HFFc6 (cell line): ENCODE data around the gene EXOC6B. TPM values are rescaled to one million over a fixed set of nuclear protein-coding genes. Genes with fewer than 3 reads are reported as not detected.
A peak's percentile ranks its signal among the peaks of the same experiment; 100 is the strongest.

Source experiments
- DNase-seq: peaks from one replicate; pipeline ENCODE4 v3.0.0-alpha.2; 2018
- H3K27ac Mint-ChIP-seq: 2 replicates; pipeline ENCODE4 v1.8.0; 2020; ENCODE audit warnings: mild to moderate bottlenecking, mixed read lengths
- H3K27me3 Mint-ChIP-seq: 2 replicates; pipeline ENCODE4 v1.8.0; 2021; ENCODE audit warnings: mild to moderate bottlenecking, moderate library complexity, mixed read lengths; ENCODE audit not compliant: insufficient read depth
- H3K36me3 Mint-ChIP-seq: 2 replicates; pipeline ENCODE4 v1.8.0; 2021; ENCODE audit warnings: low read depth, mixed read lengths
- H3K4me1 Mint-ChIP-seq: 2 replicates; pipeline ENCODE4 v1.8.0; 2020; ENCODE audit warnings: low read depth, mixed read lengths
- H3K4me3 Mint-ChIP-seq: 2 replicates; pipeline ENCODE4 v1.8.0; 2020; ENCODE audit warnings: mild to moderate bottlenecking, moderate library complexity, mixed read lengths
- H3K9me3 Mint-ChIP-seq: 2 replicates; pipeline ENCODE4 v1.8.0; 2020; ENCODE audit warnings: mild to moderate bottlenecking, mixed read lengths
- CTCF ChIP-seq: fragments of 200-600 bp; sonication (generic); IDR thresholded peaks from 2 replicates; pipeline ENCODE4 v1.5.0; 2021; ENCODE audit warnings: antibody characterized with exemption, mild to moderate bottlenecking
- total RNA-seq, 6 experiments: library from RNA; stranded (reverse); fragmentation: NEBNext Ultra II Directional; extraction: Animal tissue kit (Norgen Biotek cat#: 25700); gene quantifications; 2 replicates in 1 of 6; 3 replicates in 5 of 6; pipeline ENCODE4 v1.2.3, GENCODE V29; 2021

Gene EXOC6B
- total RNA-seq, 6 experiments from 2014 or later = 24.8 to 33.0 (median 27.4) TPM

DNA sequence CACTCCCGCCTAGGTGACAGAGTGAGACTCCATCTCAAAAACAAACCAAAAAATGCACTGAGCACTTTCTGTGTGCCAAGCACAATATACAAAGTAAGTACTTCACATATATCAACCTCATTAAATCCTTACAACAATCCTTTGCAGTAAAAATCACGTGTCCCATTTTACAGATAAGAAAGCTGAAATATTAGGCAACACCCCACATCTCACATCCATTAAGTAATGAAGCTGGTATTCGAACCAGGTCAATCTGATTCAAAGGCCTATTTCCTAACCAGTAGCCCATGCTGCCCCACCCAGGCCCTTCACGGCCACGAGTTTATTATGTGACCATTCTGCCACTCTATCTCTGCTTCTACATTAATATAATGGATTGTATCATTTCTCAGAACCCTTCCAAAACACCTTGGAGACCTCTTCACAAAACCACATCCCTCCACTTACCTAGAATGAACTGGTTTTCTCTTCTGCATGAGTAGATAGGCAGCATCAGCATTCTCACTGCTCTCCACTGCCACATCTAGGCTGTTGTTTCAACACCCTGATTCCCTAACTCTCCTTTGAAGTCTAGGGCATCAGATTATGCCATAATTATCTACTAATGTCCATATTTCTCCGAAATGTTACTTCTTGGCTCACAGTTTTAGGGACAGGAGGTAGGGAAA, 3.1 kb upstream of the EXOC6B start:
- Mint-ChIP-seq H3K27me3 (peaks cover 13% of the 10 kb centered on the region), H3K27ac (peak overlapping the region; percentile 34; the same call in 1 of the 2 replicates), H3K9me3 (no peaks in the 10 kb centered on the region), H3K36me3 (no peaks in the 10 kb centered on the region), H3K4me3 (no peak overlapping the region), H3K4me1 (peaks cover 48% of the 10 kb centered on the region)
- TF ChIP-seq CTCF = no peak
- no peak for DNase-seq

- Mint-ChIP-seq H3K36me3 (no peaks in the 10 kb centered on the region), H3K4me1 (peaks cover 52% of the 10 kb centered on the region), H3K27ac (peak overlapping the region; percentile 73), H3K9me3 (no peaks in the 10 kb centered on the region), H3K27me3 (peaks cover 4% of the 10 kb centered on the region), H3K4me3 (peak overlapping the region; percentile 43)
- DNase-seq = peak; percentile 65
- no peak for TF ChIP-seq CTCF
These were observed 2.3 kb upstream of the EXOC6B start for GRCh38 chr2:72827966-72828646.

DNA sequence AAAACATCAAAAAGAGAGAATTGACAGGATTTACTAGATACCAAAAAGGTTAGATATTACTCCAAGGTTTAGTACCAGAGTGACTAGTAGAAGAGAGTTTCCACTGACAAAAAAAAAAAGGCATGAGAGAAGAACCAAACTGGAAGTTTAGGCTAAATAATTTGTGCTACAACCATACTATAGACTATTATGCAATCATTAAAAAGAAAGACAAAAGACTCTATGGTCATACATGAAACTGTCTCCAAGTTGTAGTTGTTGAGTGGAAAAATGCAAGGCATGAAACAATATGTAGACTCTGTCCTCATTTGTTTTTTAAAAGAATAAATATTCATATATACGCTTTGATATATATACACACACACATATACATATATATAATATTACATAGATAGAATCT, 1.7 kb upstream of the EXOC6B start:
- DNase-seq = no peak
- no peak for TF ChIP-seq CTCF
- Mint-ChIP-seq H3K27me3 (peaks cover 2% of the 10 kb centered on the region; the same call in 1 of the 2 replicates), H3K4me3 (peak overlapping the region; percentile 43; the same call in 1 of the 2 replicates), H3K27ac (no peak overlapping the region; the same call in 1 of the 2 replicates), H3K9me3 (no peaks in the 10 kb centered on the region), H3K36me3 (no peaks in the 10 kb centered on the region; the same call in 1 of the 2 replicates), H3K4me1 (peaks cover 58% of the 10 kb centered on the region)

DNA sequence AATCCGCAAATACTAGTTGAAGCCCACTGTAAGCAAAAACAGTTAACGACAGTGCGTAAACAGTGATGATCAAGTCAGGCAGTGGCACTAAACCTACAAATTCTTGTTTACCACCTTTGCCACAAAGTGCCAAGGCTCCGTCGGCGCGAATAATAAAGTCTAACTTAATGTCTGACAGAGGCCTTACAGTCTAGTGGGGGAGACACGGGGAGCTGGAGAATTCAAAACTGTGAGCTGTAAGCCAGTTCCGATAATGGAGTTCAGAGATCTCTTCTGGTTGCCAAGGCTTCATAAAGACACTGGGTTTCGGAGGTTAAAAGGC, 284 bp upstream of the EXOC6B start:
- Mint-ChIP-seq H3K9me3 (no peaks in the 10 kb centered on the region), H3K27ac (peak overlapping the region; percentile 98), H3K36me3 (peaks cover 9% of the 10 kb centered on the region), H3K4me1 (peaks cover 66% of the 10 kb centered on the region), H3K4me3 (peak overlapping the region; percentile 99), H3K27me3 (peaks cover 2% of the 10 kb centered on the region; the same call in 1 of the 2 replicates)
- no peak for TF ChIP-seq CTCF
- DNase-seq = no peak

DNA sequence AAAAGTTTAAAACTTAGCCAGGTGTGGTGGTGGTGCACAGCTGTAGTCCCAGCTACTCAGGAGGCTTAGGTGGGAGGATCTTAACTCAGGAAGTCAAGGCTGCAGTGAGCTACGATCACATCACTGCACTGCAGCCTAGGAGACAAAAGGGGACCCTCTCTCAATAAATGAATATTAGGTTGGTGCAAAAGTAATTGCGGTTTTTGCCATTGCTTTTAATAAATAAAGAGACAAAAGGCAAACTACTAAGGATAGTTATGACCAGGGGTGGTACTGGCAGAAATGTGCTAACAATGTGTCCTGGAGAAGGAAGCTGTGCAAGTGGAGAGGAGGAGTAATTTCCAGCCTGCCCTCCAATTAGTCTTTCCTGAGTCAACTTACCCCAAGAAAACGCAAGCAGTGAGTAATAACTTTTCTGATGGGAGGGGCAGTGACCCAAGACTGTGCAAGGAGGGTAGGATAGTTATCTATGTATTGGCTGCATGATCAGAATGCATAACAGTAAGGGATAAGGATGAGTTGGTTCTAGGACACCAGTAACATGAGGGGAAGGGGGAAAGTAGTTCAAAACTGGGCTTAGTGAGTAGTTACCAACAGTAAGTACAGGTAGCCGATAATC, 1.5 kb downstream of the EXOC6B start:
- Mint-ChIP-seq H3K9me3 (no peaks in the 10 kb centered on the region), H3K4me1 (peaks cover 83% of the 10 kb centered on the region)

More for the DNA sequence above, 1.5 kb downstream of the EXOC6B start:
- Mint-ChIP-seq H3K4me3 (peak overlapping the region; percentile 99), H3K27me3 (peaks cover 2% of the 10 kb centered on the region; the same call in 1 of the 2 replicates), H3K36me3 (peaks cover 15% of the 10 kb centered on the region), H3K27ac (peak overlapping the region; percentile 90)
- DNase-seq = peak; percentile 66
- TF ChIP-seq CTCF = no peak
